Mesendoderm (in vitro differentiated cells): ENCODE results near the gene AOAH.

Experiments
- DNase-seq: peaks from one replicate; pipeline ENCODE4 v3.0.0; 2013
- H2AK5ac ChIP-seq: 2 replicates; pipeline ENCODE4 v1.6.1; 2013; ENCODE audit warnings: low read length, inconsistent platforms
- H2BK120ac ChIP-seq: 2 replicates; pipeline ENCODE4 v1.6.1; 2013; ENCODE audit warnings: low read depth, mild to moderate bottlenecking, low read length, moderate library complexity, mixed read lengths
- H2BK15ac ChIP-seq: replicated peaks from 2 replicates; pipeline ENCODE4 v1.6.1; 2013; ENCODE audit warnings: low read depth, mild to moderate bottlenecking, moderate library complexity
- H2BK5ac ChIP-seq: 2 replicates; pipeline ENCODE4 v1.6.1; 2013; ENCODE audit warnings: low read length, inconsistent platforms
- H3K18ac ChIP-seq: 2 replicates; pipeline ENCODE4 v1.6.1; 2013; ENCODE audit warnings: mild to moderate bottlenecking, low read length, mixed read lengths
- H3K23ac ChIP-seq: one replicate; pipeline ENCODE4 v1.6.1; 2013; ENCODE audit warnings: low read length
- H3K27ac ChIP-seq: 2 replicates; pipeline ENCODE4 v1.5.1; 2013; ENCODE audit warnings: low read depth, mild to moderate bottlenecking, inconsistent platforms, low read length, moderate library complexity
- H3K27me3 ChIP-seq: 2 replicates; pipeline ENCODE4 v1.6.1; 2013; ENCODE audit warnings: low read length, control low read depth, mild to moderate bottlenecking, inconsistent platforms; ENCODE audit not compliant: insufficient read depth, poor library complexity
- H3K36me3 ChIP-seq: 2 replicates; pipeline ENCODE4 v1.6.1; 2013; ENCODE audit warnings: low read length, inconsistent platforms; ENCODE audit not compliant: control insufficient read depth, insufficient read depth
- H3K4ac ChIP-seq: one replicate; pipeline ENCODE4 v1.6.1; 2013; ENCODE audit warnings: low read depth, mild to moderate bottlenecking, low read length, moderate library complexity
- H3K4me1 ChIP-seq: 2 replicates; pipeline ENCODE4 v1.6.1; 2013; ENCODE audit warnings: low read depth, low read length, inconsistent platforms; ENCODE audit not compliant: control insufficient read depth
- H3K4me2 ChIP-seq: 2 replicates; pipeline ENCODE4 v1.6.1; 2013; ENCODE audit warnings: low read length
- H3K4me3 ChIP-seq: 2 replicates; pipeline ENCODE4 v1.5.1; 2013; ENCODE audit warnings: mild to moderate bottlenecking, low read length
- H3K56ac ChIP-seq: one replicate; pipeline ENCODE4 v1.6.1; 2013; ENCODE audit warnings: low read length
- H3K79me1 ChIP-seq: 2 replicates; pipeline ENCODE4 v1.6.1; 2013; ENCODE audit warnings: low read length, inconsistent platforms
- H3K79me2 ChIP-seq: 2 replicates; pipeline ENCODE4 v1.6.1; 2013; ENCODE audit warnings: mild to moderate bottlenecking, low read length; ENCODE audit not compliant: control insufficient read depth, insufficient read depth
- H3K9ac ChIP-seq: 2 replicates; pipeline ENCODE4 v1.6.1; 2013; ENCODE audit warnings: low read length, inconsistent platforms
- H4K5ac ChIP-seq: one replicate; pipeline ENCODE4 v1.6.1; 2013; ENCODE audit warnings: low read length
- H4K8ac ChIP-seq: one replicate; pipeline ENCODE4 v1.6.1; 2013; ENCODE audit warnings: low read depth, mild to moderate bottlenecking, control low read depth, low read length, moderate library complexity
- WGBS: extraction: QIAGEN DNeasy Blood & Tissue Kit; methylation state at CpG from one replicate; pipeline ENCODE4 v1.1.7; 2013; ENCODE audit warnings: low lambda C conversion rate, missing lambda C conversion rate; ENCODE audit not compliant: insufficient coverage; ENCODE audit errors: extremely low coverage; 5-methylcytosine and 5-hydroxymethylcytosine counted together

AOAH gene

GRCh38 chr7:36605261-36606051, 118.8 kb downstream of the AOAH start:
- H3K4me2 ChIP-seq: no peak overlapping the region
- H2BK15ac ChIP-seq: no peak overlapping the region
- no peak overlapping the region for H4K8ac ChIP-seq
- H2BK120ac ChIP-seq: no peak overlapping the region
- no peak overlapping the region for H3K4me3 ChIP-seq
- no peak overlapping the region for H3K18ac ChIP-seq
- H3K4me1 ChIP-seq: no peaks in the 10 kb centered on the region
- H3K27ac ChIP-seq: no peak overlapping the region
- no peak overlapping the region for H2AK5ac ChIP-seq
- H4K5ac ChIP-seq: no peak overlapping the region
- H3K79me2 ChIP-seq: no peaks in the 10 kb centered on the region
- no peaks in the 10 kb centered on the region for H3K36me3 ChIP-seq
- no CpG with 5 or more reads among the region's 7 CpGs for WGBS
- no peaks in the 10 kb centered on the region for H3K27me3 ChIP-seq
- no peak overlapping the region for H3K4ac ChIP-seq
- no peak overlapping the region for H3K23ac ChIP-seq
- no peaks in the 10 kb centered on the region for H3K79me1 ChIP-seq
- H2BK5ac ChIP-seq: no peak overlapping the region
- no peak overlapping the region for H3K56ac ChIP-seq
- no peak overlapping the region for H3K9ac ChIP-seq
- DNase-seq: peak; percentile 53

GRCh38 chr7:36604806-36605205, 119.5 kb downstream of the AOAH start:
- no peak overlapping the region for H4K8ac ChIP-seq
- no peak overlapping the region for H3K56ac ChIP-seq
- no peak overlapping the region for H2BK15ac ChIP-seq
- no peak overlapping the region for H3K9ac ChIP-seq
- H3K4ac ChIP-seq: no peak overlapping the region
- H2BK5ac ChIP-seq: no peak overlapping the region
- no peaks in the 10 kb centered on the region for H3K4me1 ChIP-seq
- no peak overlapping the region for H2AK5ac ChIP-seq
- no peak overlapping the region for H3K4me3 ChIP-seq
- H3K27me3 ChIP-seq: no peaks in the 10 kb centered on the region
- no peaks in the 10 kb centered on the region for H3K79me2 ChIP-seq
- no CpG with 5 or more reads among the region's 3 CpGs for WGBS
- no peak overlapping the region for H3K23ac ChIP-seq
- no peak overlapping the region for H4K5ac ChIP-seq
- H3K27ac ChIP-seq: no peak overlapping the region
- no peak overlapping the region for H3K18ac ChIP-seq
- H2BK120ac ChIP-seq: no peak overlapping the region
- no peaks in the 10 kb centered on the region for H3K79me1 ChIP-seq
- DNase-seq: no peak
- H3K4me2 ChIP-seq: no peak overlapping the region
- no peaks in the 10 kb centered on the region for H3K36me3 ChIP-seq

- Histone ChIP-seq H3K79me1 (no peaks in the 10 kb centered on the region), H3K27ac (no peak overlapping the region), H2BK5ac (no peak overlapping the region)
These were observed 121.1 kb downstream of the AOAH start for GRCh38 chr7:36602934-36603887.

GRCh38 chr7:36602511-36602910, 121.8 kb downstream of the AOAH start:
- Histone ChIP-seq H3K27ac (no peak overlapping the region), H4K8ac (no peak overlapping the region), H3K23ac (no peak overlapping the region), H3K56ac (no peak overlapping the region), H3K4ac (no peak overlapping the region), H2AK5ac (no peak overlapping the region), H3K79me2 (no peaks in the 10 kb centered on the region), H3K4me2 (no peak overlapping the region), H2BK15ac (no peak overlapping the region), H3K36me3 (no peaks in the 10 kb centered on the region), H3K18ac (no peak overlapping the region), H3K9ac (no peak overlapping the region), H3K79me1 (no peaks in the 10 kb centered on the region), H2BK120ac (no peak overlapping the region), H3K27me3 (no peaks in the 10 kb centered on the region), H3K4me3 (no peak overlapping the region), H4K5ac (no peak overlapping the region), H2BK5ac (no peak overlapping the region), H3K4me1 (no peaks in the 10 kb centered on the region)
- no peak for DNase-seq
- WGBS: no CpG with 5 or more reads among the region's 3 CpGs

More at GRCh38 chr7:36602934-36603887, 121.1 kb downstream of the AOAH start:
- no peak overlapping the region for H4K5ac ChIP-seq
- no peak overlapping the region for H2AK5ac ChIP-seq
- H2BK120ac ChIP-seq: no peak overlapping the region
- no peaks in the 10 kb centered on the region for H3K4me1 ChIP-seq
- no peaks in the 10 kb centered on the region for H3K27me3 ChIP-seq
- DNase-seq: no peak
- no peak overlapping the region for H4K8ac ChIP-seq
- H2BK15ac ChIP-seq: no peak overlapping the region
- no CpG with 5 or more reads among the region's 7 CpGs for WGBS
- H3K18ac ChIP-seq: no peak overlapping the region
- no peak overlapping the region for H3K9ac ChIP-seq
- H3K23ac ChIP-seq: no peak overlapping the region
- H3K36me3 ChIP-seq: no peaks in the 10 kb centered on the region
- no peaks in the 10 kb centered on the region for H3K79me2 ChIP-seq
- no peak overlapping the region for H3K4me3 ChIP-seq
- no peak overlapping the region for H3K4ac ChIP-seq
- H3K56ac ChIP-seq: no peak overlapping the region
- H3K4me2 ChIP-seq: no peak overlapping the region

GRCh38 chr7:36601601-36602000, 122.7 kb downstream of the AOAH start:
- no CpG with 5 or more reads among the region's 3 CpGs for WGBS
- H2BK120ac ChIP-seq: no peak overlapping the region
- H3K23ac ChIP-seq: no peak overlapping the region
- no peak overlapping the region for H3K27ac ChIP-seq
- H3K18ac ChIP-seq: no peak overlapping the region
- H3K56ac ChIP-seq: no peak overlapping the region
- H3K4me2 ChIP-seq: no peak overlapping the region
- H4K5ac ChIP-seq: no peak overlapping the region
- no peak overlapping the region for H4K8ac ChIP-seq
- no peaks in the 10 kb centered on the region for H3K27me3 ChIP-seq
- H2AK5ac ChIP-seq: no peak overlapping the region
- no peak overlapping the region for H3K9ac ChIP-seq
- no peaks in the 10 kb centered on the region for H3K79me1 ChIP-seq
- no peaks in the 10 kb centered on the region for H3K4me1 ChIP-seq
- no peak overlapping the region for H2BK5ac ChIP-seq
- H3K4me3 ChIP-seq: no peak overlapping the region
- no peak overlapping the region for H2BK15ac ChIP-seq
- H3K79me2 ChIP-seq: no peaks in the 10 kb centered on the region
- no peak overlapping the region for H3K4ac ChIP-seq
- no peaks in the 10 kb centered on the region for H3K36me3 ChIP-seq
- no peak for DNase-seq
